Dedifferentiated amniotic fluid mesenchymal stem cell (primary cell): ENCODE results near the gene MATN4.
A peak's percentile ranks its signal among the peaks of the same experiment; 100 is the strongest.

Source experiments
- DNase-seq: peaks from one replicate; pipeline ENCODE4 v3.0.0-alpha.2; 2016; ENCODE audit errors: extremely low spot score

MATN4 gene

DNA sequence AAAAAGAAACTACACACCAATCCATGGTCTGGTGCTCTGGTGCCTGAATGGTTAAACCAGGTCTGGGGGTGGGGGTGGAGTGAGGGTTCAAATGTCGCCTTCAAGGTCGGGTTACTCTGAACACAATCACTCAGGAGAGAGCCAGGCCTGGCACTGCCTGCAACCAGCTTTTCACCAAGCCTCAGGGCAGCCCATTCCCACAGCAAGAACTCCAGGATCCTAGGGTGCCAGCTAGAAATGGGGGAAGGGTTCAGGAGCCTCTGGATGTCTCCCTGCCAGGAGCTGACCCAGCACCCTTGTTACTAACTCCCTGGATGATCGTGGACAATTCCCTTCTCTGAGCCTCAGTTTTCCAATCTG is 33.5 kb upstream of the MATN4 start:
- DNase-seq, result no peak

DNA sequence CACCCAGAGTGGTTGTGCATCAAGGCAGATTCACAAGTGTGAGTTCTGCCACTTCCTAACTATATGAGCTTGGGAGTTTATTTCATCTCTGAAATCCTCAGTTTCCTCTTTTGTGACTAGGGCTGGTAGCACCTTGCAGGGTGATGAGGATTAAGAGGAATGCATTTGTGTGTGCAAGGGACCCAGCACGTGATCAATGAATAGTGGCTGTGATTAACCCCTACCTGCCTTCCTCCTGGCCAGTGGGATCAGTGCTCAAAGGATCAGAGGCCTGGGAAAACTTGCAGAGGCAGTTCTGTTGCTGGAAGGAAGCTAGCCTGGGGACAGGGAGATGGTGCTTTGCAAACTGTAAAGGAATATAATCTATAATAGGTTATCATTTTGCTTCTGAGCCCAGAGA is 32.9 kb upstream of the MATN4 start:
- no peak for DNase-seq

DNA sequence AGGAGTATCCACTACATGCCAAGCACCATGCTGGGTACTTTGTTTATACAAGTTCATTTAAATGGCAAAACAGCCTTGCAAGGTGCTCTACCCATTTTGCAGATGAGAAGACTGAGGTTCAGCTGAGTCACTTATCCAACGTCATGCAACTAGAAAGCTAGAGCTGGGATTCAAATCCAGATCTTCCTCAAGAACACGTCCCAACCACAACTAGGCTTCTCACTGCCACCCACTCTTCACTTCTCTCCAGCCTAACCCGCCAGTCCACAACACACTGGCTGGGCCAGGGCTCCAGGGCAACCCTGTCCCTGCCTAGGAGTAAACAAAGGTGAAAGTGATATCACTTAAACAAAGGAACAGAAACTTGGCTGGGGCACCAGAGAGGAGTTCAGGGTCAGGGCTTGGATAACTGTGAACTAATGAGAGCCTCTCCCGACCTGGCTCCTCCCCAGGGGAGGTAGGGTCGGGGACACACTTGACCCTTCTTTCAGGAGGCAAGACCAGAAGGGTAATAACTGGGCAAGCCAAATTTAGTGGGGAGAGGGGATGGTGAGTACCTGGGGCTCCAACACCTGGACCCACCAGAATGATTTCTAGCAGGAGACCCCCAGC is 32.2 kb upstream of the MATN4 start:
- no peak for DNase-seq

DNA sequence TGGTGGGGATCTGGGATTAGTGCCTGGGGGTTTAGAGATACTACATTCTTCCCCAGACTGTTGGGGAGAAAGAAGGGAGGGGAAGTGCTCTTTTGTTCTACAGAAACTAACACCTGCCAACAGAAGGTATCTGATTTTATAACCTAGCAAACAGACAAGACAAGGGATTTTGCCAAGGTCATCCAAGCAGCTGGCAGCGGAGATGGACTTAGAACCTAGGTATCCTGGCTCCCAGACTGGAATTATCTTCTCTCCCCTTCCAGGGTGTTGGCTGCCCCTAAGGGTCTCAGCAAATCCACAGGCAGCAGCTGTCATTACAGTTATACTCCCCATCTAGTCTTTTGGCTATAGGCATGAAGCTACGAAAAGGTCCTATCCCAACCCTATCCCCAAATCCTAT is 31.7 kb upstream of the MATN4 start:
- DNase-seq, result no peak

DNA sequence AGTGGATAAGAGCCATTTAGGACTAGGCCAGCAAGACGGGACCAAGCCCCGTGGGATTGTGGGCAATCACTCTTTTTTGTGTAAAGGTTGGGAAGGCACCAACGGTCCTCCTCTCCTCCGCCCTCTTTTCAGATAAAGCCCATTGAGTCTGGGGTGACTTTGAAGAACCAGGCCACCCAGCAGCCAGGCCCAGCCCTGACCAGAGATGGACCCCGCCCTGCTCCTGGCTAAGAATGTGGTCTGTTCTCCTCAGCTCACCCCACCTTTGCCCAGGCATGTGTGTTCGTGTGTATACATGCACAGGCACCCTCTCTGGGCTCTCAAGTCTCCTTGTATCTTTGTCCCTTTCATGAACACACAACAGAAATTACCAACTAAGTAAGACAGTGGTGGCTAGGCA is 31.0 kb upstream of the MATN4 start:
- DNase-seq, result no peak

DNA sequence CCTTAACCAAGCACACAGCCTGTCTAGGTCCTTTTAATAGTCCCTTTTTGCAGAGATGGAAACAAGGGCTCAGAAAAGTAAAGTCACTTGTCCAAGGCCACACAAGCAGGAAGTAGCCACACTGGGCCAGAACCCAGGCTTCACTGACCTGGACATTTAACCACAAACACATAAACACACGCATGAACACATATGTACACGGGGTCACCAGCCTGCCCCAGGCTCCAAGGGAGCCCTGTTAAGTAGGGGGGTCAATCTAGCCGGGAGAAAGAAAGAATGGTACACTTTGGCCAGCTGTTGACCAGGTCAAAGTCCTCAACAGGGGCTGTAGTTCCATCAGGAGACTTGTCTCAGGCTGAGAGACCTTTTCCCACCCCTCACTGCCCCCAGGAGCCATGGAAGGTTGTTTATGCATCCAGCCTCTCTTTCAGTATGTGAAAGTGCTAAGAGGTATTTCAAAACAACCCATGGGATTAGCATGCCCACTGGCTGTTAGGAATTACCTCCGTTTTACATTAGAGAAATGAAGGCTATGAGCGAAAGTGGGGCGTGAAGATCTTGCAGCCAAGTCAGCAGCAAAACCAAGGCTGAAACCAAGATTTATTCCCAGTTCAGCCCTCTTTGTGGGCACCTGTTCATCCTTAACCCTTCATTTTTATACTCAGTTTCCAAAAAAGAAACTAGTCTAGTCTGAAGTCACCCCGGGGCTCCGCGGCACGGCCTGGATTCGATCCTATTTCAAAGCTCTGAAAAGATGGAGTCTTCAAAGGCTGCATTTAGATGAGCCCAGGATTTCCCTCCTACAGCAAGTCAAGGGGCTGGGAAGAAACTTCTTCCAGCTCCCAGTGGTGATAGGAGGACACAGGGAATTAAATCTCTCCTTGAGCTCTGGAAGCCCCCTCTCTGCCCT is 30.3 kb upstream of the MATN4 start:
- DNase-seq, result no peak

DNA sequence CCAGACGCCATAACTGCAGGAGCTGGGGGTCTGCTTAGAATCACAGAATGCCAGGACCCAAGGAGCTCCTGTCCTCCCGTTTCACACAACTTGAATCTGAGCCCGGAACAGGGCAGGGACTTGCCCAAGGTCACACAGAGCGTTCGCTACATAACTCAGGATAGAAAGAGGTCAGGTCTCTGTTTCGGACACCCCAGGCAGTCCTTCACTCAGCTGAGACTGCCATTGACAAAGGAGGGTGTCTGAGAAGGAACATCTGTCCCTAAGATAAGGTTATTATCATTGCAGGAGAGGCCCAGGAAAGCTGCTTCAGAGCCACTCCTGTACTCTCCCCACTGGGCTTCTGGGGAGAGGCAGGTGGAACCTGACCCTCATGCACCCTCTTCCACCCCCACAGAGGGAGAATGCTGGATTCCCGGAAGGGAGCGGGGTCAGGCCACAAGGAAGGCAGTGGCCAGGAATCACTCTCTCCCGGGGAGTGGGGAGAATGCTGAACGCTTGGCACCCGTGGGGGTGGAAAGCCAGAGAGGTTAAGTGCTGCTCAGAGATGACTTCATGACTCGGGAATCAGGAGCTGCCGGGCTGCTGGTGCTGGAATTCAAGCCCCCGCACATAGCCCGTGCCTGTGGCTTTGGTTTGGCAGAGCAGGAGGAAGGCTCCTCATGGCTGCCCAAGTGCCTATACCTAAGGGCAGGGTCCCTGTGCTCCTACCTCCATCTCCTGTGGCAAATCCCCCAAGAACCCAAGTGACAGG is 29.4 kb upstream of the MATN4 start:
- peak; percentile 90 for DNase-seq

DNA sequence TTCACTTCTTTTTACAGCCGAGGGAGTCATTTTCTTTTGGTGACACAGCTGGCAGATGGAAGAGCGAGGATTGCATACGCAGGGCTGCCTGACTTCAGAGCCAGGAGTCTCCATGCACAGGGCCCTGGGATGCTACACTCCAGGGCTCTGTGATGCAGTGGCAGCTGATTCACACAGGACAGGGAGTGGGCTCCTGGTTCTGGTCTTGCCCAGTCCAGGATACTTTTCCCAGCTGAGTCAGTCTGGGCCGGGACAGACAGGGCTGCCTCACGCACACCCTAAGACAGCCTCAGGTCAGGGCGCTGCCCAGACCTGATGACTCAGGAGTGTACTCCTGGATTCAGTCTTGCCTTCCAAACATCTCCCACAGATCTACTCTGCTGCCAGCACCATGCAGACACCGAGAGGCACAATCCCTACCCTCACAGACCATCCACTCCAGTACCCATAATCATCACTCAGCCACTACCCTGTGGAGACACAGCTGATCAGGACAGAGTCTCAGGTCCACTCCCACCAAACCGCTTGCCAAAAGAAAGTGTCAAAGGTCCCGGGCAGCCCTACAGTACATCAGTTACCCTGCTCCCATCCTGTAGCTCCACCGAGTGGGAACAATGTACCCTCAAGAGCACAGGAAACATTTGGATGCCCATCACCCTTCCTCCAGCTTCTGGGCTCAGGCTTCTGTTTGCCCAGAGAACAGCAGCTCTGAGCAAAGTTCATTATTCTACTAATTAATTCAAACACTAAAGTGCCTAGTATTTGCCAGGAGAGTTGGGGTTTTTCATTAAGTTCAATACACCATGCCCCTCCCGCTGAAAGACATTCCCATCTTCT is 28.6 kb upstream of the MATN4 start:
- peak; percentile 64 for DNase-seq

DNA sequence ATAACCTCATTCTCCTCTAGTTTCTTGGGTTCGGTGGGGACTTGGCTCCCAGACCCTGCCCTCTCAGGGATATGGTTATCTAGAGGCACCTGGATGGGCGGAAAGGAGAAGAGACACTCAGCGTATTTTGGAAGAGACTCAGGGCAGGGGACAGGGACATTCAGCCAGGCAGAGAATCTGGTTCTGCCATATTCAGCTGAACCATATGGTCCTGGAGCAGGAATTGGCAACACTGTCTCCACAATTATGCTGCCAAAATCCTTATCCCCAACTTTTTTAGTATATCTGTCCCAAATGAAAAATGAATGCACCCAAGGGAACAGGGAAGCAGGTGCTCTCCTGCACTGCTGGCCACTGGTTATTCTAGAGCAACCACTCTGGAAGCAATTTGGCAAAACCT is 22.4 kb upstream of the MATN4 start:
- DNase-seq, result no peak

DNA sequence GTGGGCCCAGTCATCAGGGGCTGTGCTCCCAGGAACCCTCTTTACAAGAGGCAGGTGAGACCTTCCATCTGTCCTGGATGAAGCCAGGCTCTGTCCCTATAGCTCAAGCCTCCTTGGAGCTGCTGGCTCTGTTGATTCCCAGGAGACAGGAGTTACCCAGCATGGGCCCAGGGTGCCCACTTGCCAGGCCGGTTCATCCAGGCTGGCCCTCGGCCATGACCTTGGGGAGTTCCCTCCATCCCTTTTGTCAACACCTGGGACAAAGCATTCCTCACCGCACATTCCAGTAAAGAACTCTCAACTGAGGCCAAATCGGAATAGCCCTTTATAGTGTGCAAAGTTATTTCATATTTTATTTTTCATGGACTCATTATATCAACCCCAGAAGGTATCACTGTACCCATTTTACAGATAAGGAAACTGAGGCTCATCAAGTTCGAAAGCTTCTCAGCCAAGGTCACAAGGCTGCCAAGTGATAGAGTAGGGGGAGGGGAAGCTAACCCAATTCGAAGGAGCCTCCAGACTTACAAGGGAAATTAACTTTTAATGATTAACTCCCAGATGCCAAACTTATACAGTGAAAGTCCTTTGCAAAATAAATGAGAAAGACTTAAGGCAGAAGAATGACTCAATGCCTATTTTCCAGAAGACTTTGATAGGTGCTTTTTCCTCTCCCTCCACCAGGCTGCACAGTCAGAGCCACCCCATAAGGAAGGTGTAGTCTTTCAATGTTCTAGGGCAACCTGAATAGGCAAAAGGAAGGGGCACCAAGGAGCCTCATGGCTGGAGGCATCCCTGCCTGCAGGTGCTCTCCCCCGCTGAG is 21.6 kb upstream of the MATN4 start:
- DNase-seq, result no peak

DNA sequence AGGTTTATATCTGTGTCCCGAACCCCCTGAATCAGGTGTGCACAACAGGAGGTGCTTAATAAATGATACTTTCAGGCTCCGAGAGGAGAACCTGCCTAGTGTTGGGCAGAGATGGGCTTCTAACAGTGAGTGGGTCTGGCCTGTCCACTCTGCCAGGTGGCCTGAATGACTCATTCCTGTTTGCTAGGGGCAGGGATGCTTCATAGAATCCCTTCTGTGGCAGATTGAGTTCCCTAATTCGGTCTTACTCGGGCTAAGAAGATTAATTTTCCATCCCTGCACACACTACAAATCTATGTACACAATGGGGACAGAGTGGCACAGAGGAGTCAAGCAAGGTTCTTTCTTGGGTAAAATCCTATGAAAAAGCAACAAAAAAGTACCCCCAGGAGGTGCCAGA is 20.4 kb upstream of the MATN4 start:
- no peak for DNase-seq

DNA sequence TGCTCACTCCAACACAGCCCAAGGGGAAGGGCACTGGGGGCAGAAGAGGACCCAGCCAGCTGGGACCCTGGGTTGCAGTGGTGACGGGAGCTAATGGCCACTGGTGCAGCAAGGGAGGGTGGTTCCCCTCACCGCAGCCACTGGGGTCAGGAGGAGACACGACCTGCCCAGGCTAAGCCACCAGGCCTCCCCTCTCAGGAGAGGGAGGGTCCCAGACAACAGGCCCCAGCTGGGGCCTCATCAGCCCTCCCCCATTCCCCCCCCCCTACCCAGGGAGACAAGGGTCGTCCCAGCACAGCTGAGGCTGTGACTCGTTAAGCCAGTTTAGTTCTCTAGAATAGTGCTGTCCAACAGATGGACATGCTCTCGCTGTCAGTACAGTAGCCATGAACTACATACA is 17.3 kb upstream of the MATN4 start:
- no peak for DNase-seq

DNA sequence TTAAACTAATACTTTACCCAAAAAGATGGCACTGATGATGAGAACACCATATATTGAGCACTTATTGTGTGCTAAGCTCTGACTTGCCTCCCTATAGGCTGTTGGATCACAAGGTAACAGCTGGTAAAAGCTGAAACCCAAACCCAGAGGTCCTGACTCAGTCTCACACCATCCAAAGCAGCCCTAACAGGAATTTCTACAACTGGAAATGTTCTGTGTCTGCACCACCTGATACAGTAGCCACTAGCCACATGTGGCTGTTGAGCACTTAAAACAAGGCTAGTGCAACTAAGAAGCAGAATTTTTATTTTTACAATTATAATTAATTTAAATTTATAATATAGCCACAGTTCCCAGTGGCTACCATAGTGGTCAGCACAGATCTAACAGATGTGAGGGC is 15.6 kb upstream of the MATN4 start:
- DNase-seq, result no peak

DNA sequence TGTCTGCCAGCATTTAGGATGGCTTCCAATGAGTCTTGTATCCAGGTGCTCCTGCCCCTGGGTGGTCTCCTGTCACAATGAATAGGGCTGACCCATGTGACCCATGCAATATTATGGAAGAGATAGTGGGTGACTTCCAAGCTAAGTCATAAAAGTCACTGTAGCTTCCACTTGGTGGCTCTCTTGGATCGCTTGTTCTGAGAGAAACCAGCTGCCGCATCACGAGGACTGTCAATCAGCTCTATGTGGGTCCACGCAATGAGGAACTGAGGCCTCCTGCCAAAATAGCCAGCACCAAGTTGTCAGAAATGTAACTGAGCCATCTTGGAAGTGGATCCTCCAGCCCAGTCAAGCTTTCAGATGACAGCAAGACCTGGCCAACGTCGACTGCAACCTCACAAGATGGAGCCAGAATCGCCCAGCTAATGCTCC is 14.9 kb upstream of the MATN4 start:
- DNase-seq, result no peak

DNA sequence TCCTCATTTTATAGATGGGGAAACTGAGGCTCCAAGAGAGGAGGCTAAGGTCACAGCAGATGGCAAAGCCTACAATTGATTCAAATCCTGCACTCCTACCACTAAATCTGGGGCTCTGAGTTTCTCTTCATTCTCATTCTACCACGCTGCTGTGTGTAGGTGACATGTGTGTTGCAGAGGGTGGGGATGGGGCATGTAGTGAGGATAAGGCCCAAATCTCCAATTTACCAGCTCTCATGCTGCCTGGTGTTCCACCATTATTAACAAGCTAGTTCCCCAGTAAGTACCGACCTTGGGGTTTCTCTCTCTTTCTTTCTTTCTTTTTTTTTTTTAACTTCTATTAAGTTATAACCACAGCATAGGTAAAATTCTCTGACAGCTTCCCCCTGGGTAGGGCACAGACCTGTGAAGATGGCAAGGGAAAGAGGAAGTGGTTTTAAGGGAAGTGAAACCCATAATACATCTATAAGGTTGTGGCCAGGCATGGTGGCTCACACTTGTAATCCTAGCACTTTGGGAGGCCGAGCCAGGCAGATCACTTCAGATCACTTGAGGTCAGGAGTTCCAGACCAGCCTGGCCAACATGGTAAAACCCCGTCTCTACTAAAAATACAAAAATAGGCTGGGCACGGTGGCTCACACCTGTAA is 13.0 kb upstream of the MATN4 start:
- DNase-seq, result no peak

DNA sequence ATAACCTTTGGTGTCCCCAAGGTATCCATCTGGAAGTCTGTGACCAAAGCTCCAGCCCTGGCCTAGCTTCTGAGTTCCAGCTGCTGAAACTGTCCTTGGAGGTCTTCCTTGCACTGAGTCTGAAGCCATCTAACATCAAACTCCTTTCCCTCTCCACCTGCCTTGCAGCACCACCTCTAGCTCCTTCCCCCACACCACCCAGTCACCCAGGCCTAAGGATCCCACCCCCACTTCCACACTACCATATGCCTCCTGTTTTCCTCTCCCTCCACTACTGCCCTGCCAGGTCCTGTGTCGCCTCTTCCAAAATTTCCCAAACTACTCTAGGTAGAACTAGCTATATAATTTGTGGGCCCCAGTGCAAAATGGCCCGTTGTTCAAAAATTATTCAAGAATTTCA is 10.8 kb upstream of the MATN4 start:
- no peak for DNase-seq

DNA sequence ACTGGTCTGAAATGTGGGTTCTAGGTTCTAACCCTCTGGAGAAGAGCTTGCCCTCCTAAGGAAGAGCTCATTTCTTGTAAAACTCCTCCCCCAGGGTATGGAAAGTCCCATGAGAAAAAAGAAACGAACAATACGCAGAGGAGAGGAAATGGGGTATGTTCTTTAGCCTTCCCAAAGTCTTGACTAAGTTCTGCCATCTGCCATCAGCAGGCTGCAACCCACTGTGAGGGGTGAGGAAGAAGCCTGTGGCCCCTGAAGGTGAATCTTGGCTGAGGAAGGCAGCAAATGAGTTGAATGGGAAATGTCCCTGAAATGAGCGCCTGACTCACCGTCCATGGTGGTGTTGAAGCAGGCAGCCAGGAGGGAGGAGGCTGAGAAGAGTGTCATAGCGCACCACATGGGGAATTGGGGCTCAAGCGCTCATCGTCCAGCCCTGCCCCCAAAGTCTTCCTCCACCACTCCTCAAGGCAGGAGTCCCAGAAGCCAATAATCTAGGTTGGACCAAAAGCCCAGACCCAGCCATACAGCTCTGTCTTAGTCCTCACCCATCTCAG is 10.4 kb upstream of the MATN4 start:
- no peak for DNase-seq

DNA sequence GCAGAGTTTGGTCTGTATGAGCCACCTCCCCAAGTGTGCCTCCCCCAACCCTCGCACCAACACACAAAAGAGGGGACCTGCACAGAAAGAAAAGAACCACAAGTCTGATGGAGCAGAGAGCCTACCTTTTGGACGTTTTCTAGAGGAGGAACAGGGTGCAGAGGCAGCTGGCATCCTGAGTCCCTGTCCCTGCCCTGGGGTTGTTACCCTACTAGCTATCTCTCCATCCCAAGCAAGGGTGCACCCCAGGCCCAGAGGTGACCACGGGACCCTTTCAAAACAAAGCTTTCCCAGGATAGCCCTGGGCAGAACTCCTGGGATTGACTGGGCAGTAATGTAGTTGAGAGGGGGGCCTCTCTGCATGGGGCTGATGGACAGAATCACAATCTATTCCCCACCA is 9.7 kb upstream of the MATN4 start:
- DNase-seq, result no peak

DNA sequence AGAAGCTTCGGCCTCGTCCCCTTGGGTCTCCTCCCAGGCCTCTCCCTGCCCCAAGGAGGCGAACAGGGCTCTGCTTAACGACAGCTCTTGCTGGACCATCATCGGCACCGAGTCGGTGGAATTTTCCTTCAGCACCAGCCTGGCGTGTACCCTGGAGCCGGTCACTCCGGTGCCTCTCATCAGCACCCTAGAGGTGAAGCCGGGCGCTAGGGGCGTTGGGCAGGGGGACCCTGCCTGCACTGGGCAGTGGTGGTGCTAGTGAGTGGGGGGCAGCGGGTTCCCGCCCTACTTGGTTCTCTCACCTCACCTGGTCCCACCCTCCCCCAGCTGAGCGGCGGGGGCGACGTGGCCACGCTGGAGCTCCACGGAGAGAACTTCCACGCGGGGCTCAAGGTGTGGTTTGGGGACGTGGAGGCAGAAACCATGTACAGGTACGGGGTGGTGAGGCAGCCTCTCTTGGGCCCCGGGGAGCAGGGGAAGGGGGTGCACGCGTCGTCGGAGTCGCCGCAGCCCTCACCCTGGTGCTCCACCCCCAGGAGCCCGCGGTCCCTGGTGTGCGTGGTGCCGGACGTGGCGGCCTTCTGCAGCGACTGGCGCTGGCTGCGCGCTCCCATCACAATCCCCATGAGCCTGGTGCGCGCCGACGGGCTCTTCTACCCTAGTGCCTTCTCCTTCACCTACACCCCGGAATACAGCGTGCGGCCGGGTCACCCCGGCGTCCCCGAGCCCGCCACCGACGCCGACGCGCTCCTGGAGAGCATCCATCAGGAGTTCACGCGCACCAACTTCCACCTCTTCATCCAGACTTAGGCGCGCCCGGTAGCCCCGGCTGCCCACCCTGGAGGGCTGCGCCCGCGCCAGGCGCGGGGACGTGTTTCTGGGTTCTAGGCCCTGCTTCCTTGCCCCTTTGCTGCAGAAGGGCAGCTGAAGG is 8.3 kb upstream of the MATN4 start:
- no peak for DNase-seq
